Renal cortex interstitium (tissue), 15 donors: Measurements from ENCODE around the gene GOLT1B. TPM values are rescaled to one million over a fixed set of nuclear protein-coding genes. Genes with fewer than 3 reads are reported as not detected.
"Not testable (repeated sequence)": the region's sequence is repeated elsewhere in the genome, so short reads cannot be mapped to it uniquely, and the experiment has no call there.

ENCODE experiments used
- DNase-seq, 11 donors: peaks; one replicate each; pipeline ENCODE4 v3.0.0-alpha.2; 2013; ENCODE audit warnings: low read depth in 9 of 11, low spot score in 4 of 11; ENCODE audit errors: extremely low read depth in 1 of 11
- long read RNA-seq, 16 experiments: transcript quantifications; one replicate each; lab custom pipeline, GENCODE V29; 2026
- polyA plus RNA-seq, 3 donors: library from polyadenylated mRNA; unstranded; fragments of 120-200 nt; gene quantifications; one replicate each; pipeline ENCODE4 v1.2.1, GENCODE V29; 2013; ENCODE audit not compliant: insufficient read length in 3 of 3

GOLT1B gene
- polyA plus RNA-seq = 10 to 100 TPM; 35.7 to 39.7 (median 36.3) TPM
- long read RNA-seq, donor 1, transcript GOLT1B-201 (5 exons, 3,227 nt) = major isoform, 9 of 10 reads
- long read RNA-seq, donor 1, partial matches to known transcripts = 0 of 10 reads
- long read RNA-seq, donor 1, other reads (novel, unspliced or antisense) = 0 of 10 reads
- long read RNA-seq, donor 2, transcript GOLT1B-201 (5 exons, 3,227 nt) = major isoform, 11 of 11 reads
- long read RNA-seq, donor 2, partial matches to known transcripts = 0 of 11 reads
- long read RNA-seq, donor 2, other reads (novel, unspliced or antisense) = 0 of 11 reads
- long read RNA-seq, donor 3, transcript GOLT1B-201 (5 exons, 3,227 nt) = major isoform, 13 of 33 reads
- long read RNA-seq, donor 3, partial matches to known transcripts = 18 of 33 reads
- long read RNA-seq, donor 3, other reads (novel, unspliced or antisense) = 0 of 33 reads
- long read RNA-seq, donor 4, transcript GOLT1B-201 (5 exons, 3,227 nt) = major isoform, 8 of 9 reads
- long read RNA-seq, donor 4, partial matches to known transcripts = 0 of 9 reads
- long read RNA-seq, donor 4, other reads (novel, unspliced or antisense) = 0 of 9 reads
- long read RNA-seq, donor 5 = 0 reads
- long read RNA-seq, donor 6, transcript GOLT1B-201 (5 exons, 3,227 nt) = major isoform, 13 of 14 reads
- long read RNA-seq, donor 6, partial matches to known transcripts = 0 of 14 reads
- long read RNA-seq, donor 6, other reads (novel, unspliced or antisense) = 0 of 14 reads
- long read RNA-seq, donor 7, transcript GOLT1B-201 (5 exons, 3,227 nt) = major isoform, 11 of 14 reads
- long read RNA-seq, donor 7, partial matches to known transcripts = 0 of 14 reads
- long read RNA-seq, donor 7, other reads (novel, unspliced or antisense) = 0 of 14 reads
- long read RNA-seq, donor 8, transcript GOLT1B-201 (5 exons, 3,227 nt) = major isoform, 13 of 15 reads
- long read RNA-seq, donor 8, partial matches to known transcripts = 0 of 15 reads
- long read RNA-seq, donor 8, other reads (novel, unspliced or antisense) = 0 of 15 reads
- long read RNA-seq, donor 9, transcript GOLT1B-201 (5 exons, 3,227 nt) = major isoform, 20 of 21 reads
- long read RNA-seq, donor 9, partial matches to known transcripts = 0 of 21 reads
- long read RNA-seq, donor 9, other reads (novel, unspliced or antisense) = 0 of 21 reads
- long read RNA-seq, donor 10, transcript GOLT1B-201 (5 exons, 3,227 nt) = major isoform, 11 of 13 reads
- long read RNA-seq, donor 10, partial matches to known transcripts = 0 of 13 reads
- long read RNA-seq, donor 10, other reads (novel, unspliced or antisense) = 0 of 13 reads
- long read RNA-seq, donor 11, transcript GOLT1B-201 (5 exons, 3,227 nt) = major isoform, 7 of 9 reads
- long read RNA-seq, donor 11, partial matches to known transcripts = 0 of 9 reads
- long read RNA-seq, donor 11, other reads (novel, unspliced or antisense) = 0 of 9 reads
- long read RNA-seq, donor 12, transcript GOLT1B-201 (5 exons, 3,227 nt) = major isoform, 5 of 5 reads
- long read RNA-seq, donor 12, partial matches to known transcripts = 0 of 5 reads
- long read RNA-seq, donor 12, other reads (novel, unspliced or antisense) = 0 of 5 reads
- long read RNA-seq, donor 13 = 0 reads
- long read RNA-seq, donor 14, transcript GOLT1B-201 (5 exons, 3,227 nt) = major isoform, 7 of 8 reads
- long read RNA-seq, donor 14, partial matches to known transcripts = 0 of 8 reads
- long read RNA-seq, donor 14, other reads (novel, unspliced or antisense) = 0 of 8 reads
- long read RNA-seq, donor 15, transcript GOLT1B-201 (5 exons, 3,227 nt) = major isoform, 5 of 6 reads
- long read RNA-seq, donor 15, partial matches to known transcripts = 0 of 6 reads
- long read RNA-seq, donor 15, other reads (novel, unspliced or antisense) = 0 of 6 reads
- long read RNA-seq, donor 16, transcript GOLT1B-201 (5 exons, 3,227 nt) = major isoform, 34 of 44 reads
- long read RNA-seq, donor 16, partial matches to known transcripts = 6 of 44 reads
- long read RNA-seq, donor 16, other reads (novel, unspliced or antisense) = 0 of 44 reads

GRCh38 chr12:21501258-21502163 is at the start of gene GOLT1B, which contains the start of gene RECQL:
Gene GOLT1B (plus strand): TSS chr12:21501789. CDS start chr12:21501924, 135 bp downstream.
Gene RECQL (minus strand): TSS chr12:21501635. CDS start chr12:21499570, 2,065 bp downstream.
- DNase-seq = peak; percentile 93 to 99 (median 96)

- DNase-seq = no peak
Observed at GRCh38 chr12:21453312-21453852, 48.2 kb upstream of the GOLT1B start.

- DNase-seq = no peak
Observed at GRCh38 chr12:21456291-21456780, 45.3 kb upstream of the GOLT1B start.

GRCh38 chr12:21459474-21459873 is 42.1 kb upstream of the GOLT1B start:
- DNase-seq = no peak

- DNase-seq = not testable (repeated sequence)
Observed at GRCh38 chr12:21467334-21467733, 34.3 kb upstream of the GOLT1B start.

GRCh38 chr12:21471294-21471693 is 30.3 kb upstream of the GOLT1B start:
- DNase-seq = no peak

- DNase-seq = no peak
Observed at GRCh38 chr12:21472197-21472823, 29.3 kb upstream of the GOLT1B start.

GRCh38 chr12:21475552-21475951 is 26.0 kb upstream of the GOLT1B start:
- no peak for DNase-seq

- no peak for DNase-seq
Observed at GRCh38 chr12:21476949-21477348, 24.6 kb upstream of the GOLT1B start.

- no peak for DNase-seq
Observed at GRCh38 chr12:21478756-21479455, 22.7 kb upstream of the GOLT1B start.

- DNase-seq = no peak
Observed at GRCh38 chr12:21483531-21483930, 18.1 kb upstream of the GOLT1B start.

GRCh38 chr12:21485998-21486397 is 15.6 kb upstream of the GOLT1B start:
- no peak for DNase-seq

- DNase-seq = no peak
Observed at GRCh38 chr12:21499765-21500164, 1.8 kb upstream of the GOLT1B start.

GRCh38 chr12:21500786-21501257 is 767 bp upstream of the GOLT1B start:
- DNase-seq = no peak

- peak in 3 of 11 donors; percentile 8 to 22 (median 14) for DNase-seq
Observed at GRCh38 chr12:21502164-21502496, 541 bp downstream of the GOLT1B start.
